NCI-H2227 (cell line): ENCODE data around the gene GRB2.
"Not testable (repeated sequence)": the region's sequence is repeated elsewhere in the genome, so short reads cannot be mapped to it uniquely, and the experiment has no call there.

Source experiments
- DNase-seq: peaks from one replicate; lab custom pipeline; 2025; ENCODE audit not compliant: unreplicated experiment; lab: John Stamatoyannopoulos, UW

GRB2 gene

GRCh38 chr17:75321506-75321905 lies 84.0 kb downstream of the GRB2 start:
- no peak for DNase-seq

- DNase-seq, result no peak
Measured at GRCh38 chr17:75319904-75320691, 85.4 kb downstream of the GRB2 start.

- DNase-seq, result no peak
Measured at GRCh38 chr17:75318615-75319222, 86.8 kb downstream of the GRB2 start.

- DNase-seq, result no peak
Measured at GRCh38 chr17:75318211-75318610, 87.3 kb downstream of the GRB2 start.

- peak; percentile 58 for DNase-seq
Measured at GRCh38 chr17:75317671-75318070, 87.8 kb downstream of the GRB2 start.

- no peak for DNase-seq
Measured at GRCh38 chr17:75316253-75316652, 89.2 kb downstream of the GRB2 start.

GRCh38 chr17:75315541-75316243 lies 89.8 kb downstream of the GRB2 start:
- no peak for DNase-seq

- no peak for DNase-seq
Measured at GRCh38 chr17:75313941-75314551, 91.4 kb downstream of the GRB2 start.

- DNase-seq, result no peak
Measured at GRCh38 chr17:75308732-75309629, 96.5 kb downstream of the GRB2 start.

GRCh38 chr17:75307957-75308731 lies 97.3 kb downstream of the GRB2 start:
- DNase-seq, result no peak

GRCh38 chr17:75301502-75302206 lies 103.8 kb downstream of the GRB2 start:
- DNase-seq, result no peak

- DNase-seq, result no peak
Measured at GRCh38 chr17:75301049-75301448, 104.4 kb downstream of the GRB2 start.

- DNase-seq, result no peak
Measured at GRCh38 chr17:75300280-75300679, 105.2 kb downstream of the GRB2 start.

- DNase-seq, result no peak
Measured at GRCh38 chr17:75295201-75296158, 110.0 kb downstream of the GRB2 start.

GRCh38 chr17:75292810-75293448 lies 112.5 kb downstream of the GRB2 start:
- DNase-seq, result not testable (repeated sequence)

GRCh38 chr17:75289832-75290337 lies 115.6 kb downstream of the GRB2 start:
- peak; percentile 48 for DNase-seq

- DNase-seq, result peak; percentile 97
Measured at GRCh38 chr17:75289115-75289831, 116.2 kb downstream of the GRB2 start, which contains the start of gene SLC25A19. TSS of gene SLC25A19 (minus strand) at chr17:75289433. CDS start at chr17:75286764, 2,669 bp downstream.
